ENCODE results near the gene RRH.

RRH gene

DNA sequence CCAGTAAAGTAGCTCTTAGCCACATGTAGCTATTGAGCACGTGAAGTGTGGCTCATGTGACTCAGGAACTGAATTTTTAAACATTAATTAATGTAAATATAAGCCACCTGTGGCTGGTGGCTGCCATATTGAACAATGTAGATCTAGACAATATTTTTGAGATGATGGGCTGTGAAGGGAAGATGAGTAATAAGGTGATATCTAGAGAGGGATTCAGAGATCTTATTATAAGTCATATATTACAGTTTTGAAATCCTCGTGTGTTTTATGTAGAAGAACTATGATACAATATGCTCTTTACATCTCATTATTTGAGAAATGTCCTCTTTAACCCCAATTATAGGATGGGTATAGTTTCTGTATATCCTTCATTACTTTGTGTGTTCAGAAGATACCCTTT is 6.6 kb upstream of the RRH start:
- Histone ChIP-seq H3K4me3 (ENCODE audit: low read depth, low read length) (no peak overlapping the region), H3K4me1 (no peaks in the 10 kb centered on the region), H3K27me3 (no peaks in the 10 kb centered on the region), H3K9me3 (no peaks in the 10 kb centered on the region), H3K36me3 (peaks cover 52% of the 10 kb centered on the region)
- no peak for DNase-seq
- TF ChIP-seq, protein P1, sequence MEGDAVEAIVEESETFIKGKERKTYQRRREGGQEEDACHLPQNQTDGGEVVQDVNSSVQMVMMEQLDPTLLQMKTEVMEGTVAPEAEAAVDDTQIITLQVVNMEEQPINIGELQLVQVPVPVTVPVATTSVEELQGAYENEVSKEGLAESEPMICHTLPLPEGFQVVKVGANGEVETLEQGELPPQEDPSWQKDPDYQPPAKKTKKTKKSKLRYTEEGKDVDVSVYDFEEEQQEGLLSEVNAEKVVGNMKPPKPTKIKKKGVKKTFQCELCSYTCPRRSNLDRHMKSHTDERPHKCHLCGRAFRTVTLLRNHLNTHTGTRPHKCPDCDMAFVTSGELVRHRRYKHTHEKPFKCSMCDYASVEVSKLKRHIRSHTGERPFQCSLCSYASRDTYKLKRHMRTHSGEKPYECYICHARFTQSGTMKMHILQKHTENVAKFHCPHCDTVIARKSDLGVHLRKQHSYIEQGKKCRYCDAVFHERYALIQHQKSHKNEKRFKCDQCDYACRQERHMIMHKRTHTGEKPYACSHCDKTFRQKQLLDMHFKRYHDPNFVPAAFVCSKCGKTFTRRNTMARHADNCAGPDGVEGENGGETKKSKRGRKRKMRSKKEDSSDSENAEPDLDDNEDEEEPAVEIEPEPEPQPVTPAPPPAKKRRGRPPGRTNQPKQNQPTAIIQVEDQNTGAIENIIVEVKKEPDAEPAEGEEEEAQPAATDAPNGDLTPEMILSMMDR (IDR thresholded peaks at IDR 0.05; ENCODE audit: low read depth, low read length): no peak

DNA sequence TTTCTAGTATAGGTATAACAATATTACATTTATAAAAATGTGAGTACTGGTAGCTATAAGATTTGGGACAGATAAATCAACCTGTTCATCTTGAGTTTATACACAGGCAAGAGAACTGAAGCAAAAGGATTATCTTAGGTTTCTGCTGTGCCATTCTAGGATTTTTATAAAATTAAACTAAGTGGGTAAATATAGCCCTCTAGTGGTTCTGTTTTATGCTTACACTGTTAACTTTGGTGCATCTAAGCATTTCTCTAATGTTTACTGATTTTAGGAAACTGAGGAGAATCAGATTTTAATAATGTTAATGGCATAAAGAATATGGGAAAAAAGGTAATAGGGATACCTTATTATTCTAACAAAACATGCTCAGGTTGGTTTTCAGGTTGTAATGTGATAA is 1.1 kb upstream of the RRH start:
- no peak overlapping the region for H3K4me3 ChIP-seq (ENCODE audit: low read depth, low read length)
- H3K4me1 ChIP-seq: no peaks in the 10 kb centered on the region
- no peaks in the 10 kb centered on the region for H3K27me3 ChIP-seq
- no peak for DNase-seq
- no peaks in the 10 kb centered on the region for H3K9me3 ChIP-seq
- TF ChIP-seq, protein P1 (IDR thresholded peaks at IDR 0.05; ENCODE audit: low read depth, low read length): peak; percentile 43
- peaks cover 21% of the 10 kb centered on the region for H3K36me3 ChIP-seq

DNA sequence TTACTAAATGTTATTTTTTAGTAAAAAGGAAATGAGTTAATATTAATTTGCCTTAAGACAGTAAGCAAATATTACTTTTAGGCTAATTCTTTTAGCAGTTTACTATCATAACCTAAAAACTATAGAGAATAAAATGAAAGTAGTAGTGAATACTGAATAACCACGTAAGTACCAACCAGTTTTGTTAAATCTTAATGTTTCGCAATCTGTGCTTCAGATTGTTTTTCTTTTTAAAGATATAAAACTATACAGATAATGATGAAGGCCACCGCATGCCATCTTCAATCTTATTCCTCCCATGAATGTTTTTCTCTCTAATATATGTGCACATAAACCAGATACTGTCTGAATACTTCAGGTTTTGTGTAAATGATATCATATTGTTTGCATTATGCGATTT is 6.0 kb downstream of the RRH start:
- Histone ChIP-seq H3K36me3 (no peaks in the 10 kb centered on the region), H3K27me3 (no peaks in the 10 kb centered on the region), H3K4me3 (ENCODE audit: low read depth, low read length) (no peak overlapping the region), H3K4me1 (no peaks in the 10 kb centered on the region), H3K9me3 (no peaks in the 10 kb centered on the region)
- TF ChIP-seq, protein P1 (IDR thresholded peaks at IDR 0.05; ENCODE audit: low read depth, low read length): no peak
- no peak for DNase-seq

DNA sequence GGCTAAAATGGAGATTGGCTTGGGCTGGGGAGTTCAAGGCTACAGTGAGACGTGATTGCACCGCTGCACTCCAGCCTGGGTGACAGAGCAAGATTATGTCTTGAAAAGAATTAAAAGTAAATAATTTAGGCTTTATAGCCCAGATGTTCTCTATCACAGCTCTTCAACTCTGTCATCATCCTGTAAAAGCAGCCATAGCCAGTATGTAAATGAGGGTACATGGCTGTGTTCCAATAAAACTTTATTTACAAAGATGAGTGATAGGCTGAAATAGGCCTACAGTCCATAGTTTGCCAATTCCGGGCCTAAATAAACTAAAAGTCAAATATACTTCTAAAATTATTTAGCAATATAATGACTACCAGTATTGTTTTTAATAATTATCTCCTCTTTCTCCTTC is 9.2 kb downstream of the RRH start:
- Histone ChIP-seq H3K4me1 (no peaks in the 10 kb centered on the region), H3K9me3 (no peaks in the 10 kb centered on the region), H3K4me3 (ENCODE audit: low read depth, low read length) (no peak overlapping the region), H3K27me3 (no peaks in the 10 kb centered on the region), H3K36me3 (no peaks in the 10 kb centered on the region)
- no peak for DNase-seq
- TF ChIP-seq, protein P1 (IDR thresholded peaks at IDR 0.05; ENCODE audit: low read depth, low read length): no peak

DNA sequence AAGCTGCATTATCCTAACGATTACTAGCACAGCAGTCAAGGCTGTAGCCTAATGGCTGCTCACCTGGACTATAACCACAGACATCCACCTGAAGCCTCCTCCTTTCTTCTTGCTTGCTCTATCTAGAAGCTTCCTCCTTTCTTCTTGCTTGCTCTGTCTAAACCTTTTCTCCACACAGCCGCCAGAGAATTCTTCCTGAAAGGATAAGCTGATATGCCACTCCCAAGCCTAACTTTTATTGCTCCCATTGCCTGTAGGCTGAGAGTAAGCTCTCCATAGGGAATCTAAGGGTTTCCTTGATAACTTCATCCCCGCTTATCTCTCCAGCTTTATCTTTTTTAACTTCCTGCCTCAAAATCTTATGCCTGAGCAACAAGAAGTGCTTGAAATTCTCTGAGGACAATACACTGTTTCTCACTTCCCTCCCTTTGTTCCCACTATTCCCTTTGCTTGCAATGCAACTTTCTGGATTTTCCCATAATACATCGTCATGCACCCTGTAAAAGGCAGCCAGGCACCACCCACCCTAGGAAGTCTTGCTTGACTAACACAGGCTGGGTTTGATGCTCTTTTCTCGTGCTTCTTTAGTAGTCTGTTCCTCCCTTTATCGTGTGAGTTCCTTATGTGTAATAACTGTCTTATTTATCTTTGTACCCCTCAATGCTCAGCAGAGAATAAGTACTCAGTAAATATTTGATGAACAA is 18.8 kb downstream of the RRH start:
- H3K9me3 ChIP-seq: no peaks in the 10 kb centered on the region

DNA sequence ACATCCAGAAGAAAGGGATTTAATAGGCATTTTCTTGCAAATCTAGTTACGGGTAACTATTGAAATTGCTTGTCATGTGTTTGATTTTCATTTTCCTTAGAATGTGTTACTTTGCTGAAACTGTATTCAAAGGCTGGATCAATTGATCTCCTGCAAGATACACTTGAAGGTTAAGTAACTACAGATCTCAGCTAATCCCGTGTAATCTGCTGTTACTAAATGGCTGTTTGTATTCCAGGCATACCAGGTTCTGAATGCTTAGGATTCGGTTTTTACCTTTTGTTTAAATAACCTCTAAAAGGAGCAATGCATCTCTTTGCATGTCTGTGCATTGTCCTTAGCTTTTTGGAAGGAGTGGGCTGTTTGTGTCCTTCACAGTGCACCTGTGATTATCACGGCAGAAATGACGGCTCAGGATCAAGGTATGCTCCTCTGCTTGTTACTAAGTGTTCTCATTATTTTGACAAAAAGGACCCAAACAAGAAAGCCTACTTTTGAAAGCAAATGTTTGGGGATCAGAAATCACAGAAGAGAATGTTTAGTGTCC is 20.2 kb downstream of the RRH start, which contains the start of gene LRIT3:
Gene LRIT3, plus strand, starts transcription at position 212 of the 547 bp plus-strand sequence. Its CDS starts 95 bp downstream, at position 307.
- no peak for DNase-seq
- H3K36me3 ChIP-seq: no peaks in the 10 kb centered on the region
- no peaks in the 10 kb centered on the region for H3K4me1 ChIP-seq
- H3K27me3 ChIP-seq: peaks cover 10% of the 10 kb centered on the region
- H3K4me3 ChIP-seq (ENCODE audit: low read depth, low read length): no peak within 1 kb of the TSS
- TF ChIP-seq, protein P1 (IDR thresholded peaks at IDR 0.05; ENCODE audit: low read depth, low read length): no peak
- no peaks in the 10 kb centered on the region for H3K9me3 ChIP-seq

More for the DNA sequence above, 18.8 kb downstream of the RRH start:
- Histone ChIP-seq H3K4me3 (ENCODE audit: low read depth, low read length) (no peak overlapping the region), H3K4me1 (no peaks in the 10 kb centered on the region), H3K36me3 (no peaks in the 10 kb centered on the region), H3K27me3 (peaks cover 10% of the 10 kb centered on the region)
- TF ChIP-seq, protein P1 (IDR thresholded peaks at IDR 0.05; ENCODE audit: low read depth, low read length): no peak
- no peak for DNase-seq

Data from BE2C (cell line).